Measurements from ENCODE around the gene ALPP. TPM values are rescaled to one million over a fixed set of nuclear protein-coding genes. Genes with fewer than 3 reads are reported as not detected.
"Not testable (repeated sequence)": the region's sequence is repeated elsewhere in the genome, so short reads cannot be mapped to it uniquely, and the experiment has no call there.

Gene ALPP
- total RNA-seq, 1 donor from 2014 or later: not detected

GRCh38 chr2:232363064-232363783 lies 15.3 kb upstream of the ALPP start:
- H3K9me3 Mint-ChIP-seq; H3K27me3 Mint-ChIP-seq (ENCODE audit: low read depth); DNase-seq (ENCODE audit: low spot score); H3K36me3 Mint-ChIP-seq (ENCODE audit: low read depth); H3K27ac Mint-ChIP-seq; intact Hi-C loops (cut with micrococcal nuclease): not testable (repeated sequence)
- H3K4me3 Mint-ChIP-seq (ENCODE audit: low read depth): peak overlapping the region; percentile 58
- peaks cover 14% of the 10 kb centered on the region for H3K4me1 Mint-ChIP-seq (ENCODE audit: low read depth)

GRCh38 chr2:232363784-232364615 lies 14.6 kb upstream of the ALPP start:
- Mint-ChIP-seq H3K36me3 (ENCODE audit: low read depth) (no peaks in the 10 kb centered on the region), H3K4me3 (ENCODE audit: low read depth) (peak overlapping the region; percentile 58), H3K4me1 (ENCODE audit: low read depth) (peaks cover 14% of the 10 kb centered on the region), H3K27ac (peak overlapping the region; percentile 24), H3K27me3 (ENCODE audit: low read depth) (no peaks in the 10 kb centered on the region), H3K9me3 (no peaks in the 10 kb centered on the region)
- intact Hi-C loops (cut with micrococcal nuclease): no loop called here
- peak; percentile 16 for DNase-seq (ENCODE audit: low spot score)

GRCh38 chr2:232364806-232365594 lies 13.6 kb upstream of the ALPP start:
- intact Hi-C loops (cut with micrococcal nuclease); H3K27ac Mint-ChIP-seq; DNase-seq (ENCODE audit: low spot score); H3K9me3 Mint-ChIP-seq; H3K4me3 Mint-ChIP-seq (ENCODE audit: low read depth); H3K27me3 Mint-ChIP-seq (ENCODE audit: low read depth); H3K36me3 Mint-ChIP-seq (ENCODE audit: low read depth): not testable (repeated sequence)
- H3K4me1 Mint-ChIP-seq (ENCODE audit: low read depth): peaks cover 14% of the 10 kb centered on the region

GRCh38 chr2:232365621-232366321 lies 12.8 kb upstream of the ALPP start:
- Mint-ChIP-seq H3K27ac (no peak overlapping the region), H3K9me3 (no peaks in the 10 kb centered on the region), H3K4me3 (ENCODE audit: low read depth) (no peak overlapping the region), H3K4me1 (ENCODE audit: low read depth) (peaks cover 14% of the 10 kb centered on the region), H3K36me3 (ENCODE audit: low read depth) (no peaks in the 10 kb centered on the region), H3K27me3 (ENCODE audit: low read depth) (no peaks in the 10 kb centered on the region)
- DNase-seq (ENCODE audit: low spot score): no peak
- intact Hi-C loops (cut with micrococcal nuclease): no loop called here

- not testable (repeated sequence) for H3K36me3 Mint-ChIP-seq (ENCODE audit: low read depth)
Measured at GRCh38 chr2:232366461-232366860, 12.1 kb upstream of the ALPP start.

GRCh38 chr2:232367016-232367415 lies 11.5 kb upstream of the ALPP start:
- Mint-ChIP-seq H3K27me3 (ENCODE audit: low read depth) (no peaks in the 10 kb centered on the region), H3K36me3 (ENCODE audit: low read depth) (no peaks in the 10 kb centered on the region), H3K4me3 (ENCODE audit: low read depth) (no peak overlapping the region), H3K27ac (no peak overlapping the region), H3K4me1 (ENCODE audit: low read depth) (peaks cover 14% of the 10 kb centered on the region), H3K9me3 (no peaks in the 10 kb centered on the region)
- DNase-seq (ENCODE audit: low spot score): no peak
- intact Hi-C loops (cut with micrococcal nuclease): no loop called here

More at GRCh38 chr2:232366461-232366860, 12.1 kb upstream of the ALPP start:
- DNase-seq (ENCODE audit: low spot score); H3K9me3 Mint-ChIP-seq; H3K27me3 Mint-ChIP-seq (ENCODE audit: low read depth); intact Hi-C loops (cut with micrococcal nuclease); H3K27ac Mint-ChIP-seq; H3K4me3 Mint-ChIP-seq (ENCODE audit: low read depth): not testable (repeated sequence)
- peaks cover 14% of the 10 kb centered on the region for H3K4me1 Mint-ChIP-seq (ENCODE audit: low read depth)

- Mint-ChIP-seq H3K27ac (no peak overlapping the region), H3K36me3 (ENCODE audit: low read depth) (no peaks in the 10 kb centered on the region), H3K4me1 (ENCODE audit: low read depth) (peaks cover 12% of the 10 kb centered on the region), H3K27me3 (ENCODE audit: low read depth) (no peaks in the 10 kb centered on the region), H3K4me3 (ENCODE audit: low read depth) (no peak overlapping the region), H3K9me3 (no peaks in the 10 kb centered on the region)
- DNase-seq (ENCODE audit: low spot score): no peak
- intact Hi-C loops (cut with micrococcal nuclease): no loop called here
Measured at GRCh38 chr2:232367591-232368233, 10.8 kb upstream of the ALPP start.

GRCh38 chr2:232368311-232368731 lies 10.2 kb upstream of the ALPP start:
- DNase-seq (ENCODE audit: low spot score): no peak
- Mint-ChIP-seq H3K4me1 (ENCODE audit: low read depth) (peaks cover 12% of the 10 kb centered on the region), H3K4me3 (ENCODE audit: low read depth) (no peak overlapping the region), H3K27ac (no peak overlapping the region), H3K36me3 (ENCODE audit: low read depth) (no peaks in the 10 kb centered on the region), H3K9me3 (no peaks in the 10 kb centered on the region), H3K27me3 (ENCODE audit: low read depth) (no peaks in the 10 kb centered on the region)
- intact Hi-C loops (cut with micrococcal nuclease): no loop called here

GRCh38 chr2:232369126-232369951 lies 9.2 kb upstream of the ALPP start:
- Mint-ChIP-seq H3K4me3 (ENCODE audit: low read depth) (no peak overlapping the region), H3K9me3 (no peaks in the 10 kb centered on the region), H3K27me3 (ENCODE audit: low read depth) (no peaks in the 10 kb centered on the region), H3K4me1 (ENCODE audit: low read depth) (peaks cover 4% of the 10 kb centered on the region), H3K27ac (no peak overlapping the region), H3K36me3 (ENCODE audit: low read depth) (no peaks in the 10 kb centered on the region)
- intact Hi-C loops (cut with micrococcal nuclease): no loop called here
- no peak for DNase-seq (ENCODE audit: low spot score)

- not testable (repeated sequence) for H3K27ac Mint-ChIP-seq
Measured at GRCh38 chr2:232370007-232370406, 8.5 kb upstream of the ALPP start.

More at GRCh38 chr2:232370007-232370406, 8.5 kb upstream of the ALPP start:
- H3K27me3 Mint-ChIP-seq (ENCODE audit: low read depth); intact Hi-C loops (cut with micrococcal nuclease); DNase-seq (ENCODE audit: low spot score); H3K36me3 Mint-ChIP-seq (ENCODE audit: low read depth); H3K9me3 Mint-ChIP-seq; H3K4me1 Mint-ChIP-seq (ENCODE audit: low read depth); H3K4me3 Mint-ChIP-seq (ENCODE audit: low read depth): not testable (repeated sequence)
